GM18907 (cell line): Measurements from ENCODE around the gene ZNF169.
"Not testable (repeated sequence)": the region's sequence is repeated elsewhere in the genome, so short reads cannot be mapped to it uniquely, and the experiment has no call there.

ENCODE experiments used
- ATAC-seq: cut with Tn5 transposase; IDR thresholded peaks from one replicate; pipeline ENCODE4 v1.9.1; 2021; ENCODE audit warnings: mild to moderate bottlenecking, moderate library complexity; ENCODE audit not compliant: unreplicated experiment

ZNF169 gene

DNA sequence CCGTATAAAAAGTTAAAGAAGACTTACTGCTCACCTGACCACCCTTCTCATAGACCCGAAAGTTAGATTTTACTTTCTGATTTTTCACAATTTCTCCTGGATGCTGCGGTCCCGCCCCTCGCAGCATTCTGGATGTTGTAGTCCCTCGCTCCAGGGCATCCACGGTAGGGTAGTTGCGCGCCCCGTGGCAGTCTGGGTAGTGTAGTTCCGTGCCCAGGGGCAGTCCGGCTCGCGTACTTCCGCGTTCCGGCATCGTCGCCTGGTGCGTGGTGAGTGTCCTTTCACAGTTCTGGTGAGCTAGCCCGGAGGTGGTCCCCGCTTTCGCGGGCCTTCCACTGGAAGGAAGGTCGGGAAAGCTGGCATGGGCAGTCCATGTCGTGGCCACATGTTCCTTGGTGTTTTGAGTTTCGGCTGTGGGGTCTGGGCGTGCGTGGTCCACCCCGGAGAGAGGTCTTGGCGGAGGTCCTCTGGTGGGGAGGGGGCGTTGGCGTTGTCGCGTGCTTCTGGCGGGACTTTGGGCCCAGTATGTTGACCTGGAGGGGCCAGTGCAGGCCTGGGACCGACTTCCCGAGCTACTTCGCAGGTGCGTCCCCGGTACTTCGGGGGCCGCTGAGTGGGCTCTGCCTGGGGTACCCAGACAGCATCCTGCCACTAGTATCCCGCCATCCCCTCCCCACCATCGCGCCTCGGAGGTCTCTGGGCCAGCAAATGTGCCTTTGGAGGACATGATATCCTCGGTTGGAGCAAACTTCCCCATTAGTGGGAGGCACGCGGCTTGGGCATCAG, at the start of gene ZNF169:
Gene ZNF169 (plus strand): TSS at position 222 of the 786 bp plus-strand sequence. CDS start 19,515 bp downstream, outside the sequence.
- ATAC-seq, result peak; percentile 100

GRCh38 chr9:94210616-94211603, 48.2 kb upstream of the ZNF169 start:
- ATAC-seq, result no peak

GRCh38 chr9:94212091-94212490, 47.0 kb upstream of the ZNF169 start:
- ATAC-seq, result no peak

DNA sequence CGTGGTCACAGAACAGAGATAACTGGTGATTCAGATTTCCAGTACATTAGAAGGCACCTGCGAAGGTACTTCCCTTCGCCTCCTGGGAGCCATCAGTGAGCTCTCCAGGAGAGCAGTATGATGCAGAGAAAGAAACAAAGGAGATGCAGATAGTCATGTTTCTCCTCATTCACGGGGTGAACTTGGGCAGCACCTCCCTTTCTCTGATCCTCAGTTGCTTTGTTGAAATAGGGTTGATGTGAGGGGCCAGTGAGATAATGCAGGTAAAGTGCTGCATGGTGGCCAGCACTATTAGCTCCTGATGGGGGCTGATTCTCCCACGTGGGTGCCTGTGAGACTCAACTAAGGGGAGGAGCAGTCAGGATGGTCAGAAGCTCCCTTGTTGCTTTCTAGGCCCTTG, 46.6 kb upstream of the ZNF169 start:
- ATAC-seq, result no peak

DNA sequence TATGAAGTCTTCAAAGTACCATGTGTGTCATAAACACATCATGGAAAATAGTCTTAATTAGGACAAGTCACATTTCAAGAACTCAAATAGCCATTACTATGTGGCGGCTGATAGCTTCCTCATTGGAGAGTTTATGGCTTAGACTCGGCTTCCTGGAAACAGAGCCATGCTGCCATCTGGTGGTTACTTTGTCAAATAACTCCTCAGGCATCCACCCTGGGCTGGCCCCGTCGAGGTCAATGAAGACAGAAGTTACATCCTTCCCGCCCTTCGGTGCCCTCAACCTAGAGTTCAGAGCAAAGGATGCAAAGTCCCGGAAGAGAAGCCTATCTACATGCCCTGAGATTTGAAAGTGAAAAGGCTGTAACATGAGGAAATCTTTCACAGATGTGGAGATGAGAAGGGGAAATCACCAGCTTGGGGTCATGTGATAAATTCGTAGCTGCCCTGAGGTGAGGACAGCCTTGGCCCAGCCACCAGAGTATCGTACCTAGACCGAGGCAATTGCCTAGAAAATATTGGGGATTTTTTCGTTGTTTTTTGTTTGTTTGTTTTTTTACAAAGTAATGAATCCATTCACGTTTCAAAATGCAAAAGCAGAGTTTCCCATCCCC, 45.5 kb upstream of the ZNF169 start:
- ATAC-seq, result peak; percentile 76

- ATAC-seq, result no peak
Observed at GRCh38 chr9:94222870-94223269, 36.2 kb upstream of the ZNF169 start.

DNA sequence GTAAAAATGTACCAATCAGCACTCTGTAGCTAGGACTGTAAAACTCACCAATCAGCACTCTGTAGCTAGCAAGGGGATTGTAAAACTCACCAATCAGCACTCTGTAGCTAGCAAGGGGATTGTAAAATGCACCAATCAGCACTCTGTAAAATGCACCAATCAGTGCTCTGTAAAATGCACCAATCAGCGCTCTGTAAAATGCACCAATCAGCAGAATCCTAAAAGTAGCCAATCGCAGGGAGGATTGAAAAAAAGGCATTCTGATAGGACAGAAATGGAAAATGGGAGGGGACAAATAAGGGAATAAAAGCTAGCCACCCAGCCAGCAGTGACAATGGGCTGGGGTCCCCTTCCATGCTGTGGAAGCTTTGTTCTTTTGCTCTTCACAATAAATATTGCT, 33.7 kb upstream of the ZNF169 start:
- not testable (repeated sequence) for ATAC-seq

DNA sequence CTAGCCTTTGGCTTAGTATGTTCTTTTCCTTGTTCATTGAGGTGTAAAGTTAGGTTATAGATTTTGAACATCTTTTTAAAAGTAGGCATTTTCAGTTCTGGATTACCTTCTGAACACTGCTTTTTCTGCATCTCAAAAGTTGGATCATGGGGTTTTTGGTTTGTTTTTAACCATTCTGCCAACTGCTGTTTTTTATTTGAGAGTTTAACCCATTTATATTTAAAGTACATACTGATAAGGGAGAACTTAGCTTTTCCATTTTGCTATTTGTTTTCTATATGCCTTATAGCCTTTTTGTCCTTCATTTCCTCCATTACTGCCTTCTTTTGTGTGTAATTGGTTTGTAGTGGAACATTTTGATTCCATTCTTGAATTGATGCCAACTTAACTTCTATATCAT, 30.5 kb upstream of the ZNF169 start:
- ATAC-seq, result no peak

DNA sequence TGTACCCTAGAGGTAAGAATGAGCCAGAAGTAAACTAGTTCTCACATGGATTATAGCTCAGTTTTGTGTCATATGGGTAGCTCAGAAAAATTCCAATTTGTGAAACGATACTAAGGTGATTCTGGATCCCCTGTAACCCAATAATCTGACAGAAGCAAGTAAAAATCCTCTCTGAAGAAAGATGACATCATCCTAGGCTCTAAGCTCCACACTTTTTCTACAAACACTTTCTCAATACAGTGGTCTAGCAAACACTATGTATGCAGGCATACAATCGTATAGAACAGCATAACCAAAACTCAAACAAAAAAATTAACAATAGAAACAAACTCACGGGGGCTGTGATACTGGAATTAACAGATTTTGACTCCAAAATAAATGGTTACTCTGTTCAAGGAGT, 26.7 kb upstream of the ZNF169 start:
- no peak for ATAC-seq

DNA sequence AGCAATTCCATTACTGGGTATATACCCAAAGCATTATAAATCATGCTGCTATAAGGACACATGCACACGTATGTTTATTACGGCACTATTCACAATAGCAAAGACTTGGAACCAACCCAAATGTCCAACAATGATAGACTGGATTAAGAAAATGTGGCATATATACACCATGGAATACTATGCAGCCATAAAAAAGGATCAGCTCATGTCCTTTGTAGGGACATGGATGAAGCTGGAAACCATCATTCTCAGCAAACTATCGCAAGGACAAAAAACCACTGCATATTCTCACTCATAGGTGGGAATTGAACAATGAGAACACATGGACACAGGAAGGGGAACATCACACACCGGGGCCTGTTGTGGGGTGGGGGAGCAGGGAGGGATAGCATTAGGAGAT, 18.0 kb upstream of the ZNF169 start:
- not testable (repeated sequence) for ATAC-seq

GRCh38 chr9:94245651-94246050, 13.4 kb upstream of the ZNF169 start:
- ATAC-seq, result no peak

DNA sequence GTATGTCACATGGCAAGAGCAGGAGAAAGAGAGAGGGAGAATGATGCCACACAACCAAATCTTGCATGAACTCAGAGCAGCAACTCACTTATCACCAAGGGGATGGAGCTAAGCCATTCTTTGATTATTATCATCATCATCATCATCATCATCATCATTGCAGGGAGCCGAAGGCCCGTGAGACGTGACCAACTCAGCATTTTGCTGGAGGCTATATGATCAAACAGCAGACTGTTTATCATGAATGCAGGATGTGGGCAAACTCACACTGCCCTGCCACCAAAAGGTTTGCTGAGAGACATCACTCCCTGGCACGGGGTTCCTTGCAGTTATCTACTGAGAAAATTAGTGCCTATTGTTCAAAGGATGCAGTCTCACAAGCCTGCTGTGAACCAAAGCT, 8.6 kb upstream of the ZNF169 start:
- ATAC-seq, result no peak

- ATAC-seq, result no peak
Observed at GRCh38 chr9:94256007-94256406, 3.1 kb upstream of the ZNF169 start.

DNA sequence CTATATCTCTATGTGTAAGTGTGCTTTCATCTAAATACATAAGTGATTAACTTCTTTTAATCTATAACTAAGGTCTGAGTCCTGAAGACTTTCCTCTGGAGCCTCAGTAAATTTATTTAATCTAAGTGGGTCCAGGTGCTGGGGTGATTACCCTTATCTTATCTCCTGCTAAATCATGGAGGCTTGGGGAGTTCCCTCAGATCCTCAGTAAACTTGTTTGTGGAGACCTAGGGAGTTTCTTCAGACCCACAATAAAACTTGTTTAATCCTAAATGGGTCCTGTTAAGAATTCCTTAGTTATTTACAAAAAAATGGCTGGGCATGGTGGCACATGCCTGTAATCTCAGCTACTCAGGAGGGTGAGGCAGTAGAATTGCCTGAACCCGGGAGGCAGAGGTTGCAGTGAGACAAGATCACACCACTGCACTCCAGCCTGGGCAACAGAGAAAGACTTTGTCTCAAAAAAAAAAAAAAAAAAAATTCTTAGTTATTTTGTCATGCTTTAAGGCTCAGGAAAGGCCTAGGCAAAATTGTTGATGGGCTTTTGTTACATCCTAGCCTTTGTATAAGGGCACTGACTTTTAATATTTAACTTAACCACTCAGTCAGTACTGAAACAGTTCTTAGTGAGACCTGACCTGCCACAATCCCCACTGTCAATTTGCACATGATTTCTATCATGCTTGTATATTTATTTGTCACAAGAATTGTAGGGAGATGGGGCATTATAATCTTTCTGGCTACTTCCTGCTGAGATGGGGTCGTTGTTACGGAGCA, 6.7 kb downstream of the ZNF169 start:
- ATAC-seq, result not testable (repeated sequence)

GRCh38 chr9:94269264-94269663, 10.2 kb downstream of the ZNF169 start:
- ATAC-seq, result no peak

GRCh38 chr9:94270009-94270408, 10.9 kb downstream of the ZNF169 start:
- ATAC-seq, result no peak

- ATAC-seq, result not testable (repeated sequence)
Observed at GRCh38 chr9:94277029-94277428, 17.9 kb downstream of the ZNF169 start.

GRCh38 chr9:94277885-94278536, 18.9 kb downstream of the ZNF169 start:
- no peak for ATAC-seq

DNA sequence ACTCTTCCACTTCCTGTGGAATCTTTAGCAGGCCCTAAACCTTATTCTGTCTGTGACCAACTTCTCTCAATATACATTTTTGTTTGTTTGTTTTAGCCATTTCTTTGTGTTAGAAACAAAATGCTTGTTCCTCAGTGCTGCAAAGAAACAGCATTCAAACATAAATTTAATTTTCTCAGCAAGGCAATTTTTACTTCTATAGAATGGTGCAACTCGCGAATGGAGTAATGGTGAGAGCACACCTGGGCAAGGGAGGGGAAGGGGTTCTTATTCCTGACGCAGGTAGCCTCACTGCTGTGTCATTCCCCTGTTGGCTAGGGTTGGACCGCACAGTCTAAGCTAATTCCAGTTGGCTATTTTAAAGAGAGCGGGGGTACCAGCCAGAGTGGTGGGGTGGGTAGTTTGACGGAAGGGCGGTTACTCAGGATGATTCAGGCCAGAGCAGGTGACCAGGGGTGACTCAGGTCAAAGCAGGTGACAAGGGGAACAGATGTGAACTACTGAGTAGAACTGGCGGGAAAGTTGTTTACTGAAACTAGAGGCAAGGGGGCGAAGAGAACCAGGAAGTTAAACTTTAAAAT, 21.4 kb downstream of the ZNF169 start:
- no peak for ATAC-seq

- no peak for ATAC-seq
Observed at GRCh38 chr9:94281101-94281500, 22.0 kb downstream of the ZNF169 start.
